Prostate gland (tissue), 2 donors: ENCODE data around the gene TSPY2.
"Not testable (repeated sequence)": the region's sequence is repeated elsewhere in the genome, so short reads cannot be mapped to it uniquely, and the experiment has no call there.

Experiments used
- POLR2AphosphoS5 ChIP-seq: sonication (generic); formaldehyde crosslinking; IDR thresholded peaks from one replicate; pipeline ENCODE4 v1.6.1; 2017; ENCODE audit warnings: antibody characterized with exemption
- TF ChIP-seq, protein P1 (sequence below), 4 experiments: fragments of 200-600 bp in 2 of 4; fragments of 450-650 bp in 2 of 4; sonication (generic) in 2 of 4; IDR thresholded peaks; 1 replicate in 3 of 4; 2 replicates in 1 of 4; pipeline ENCODE4 v1.5.1; 2016 to 2019; ENCODE audit warnings: antibody characterized with exemption in 4 of 4, mild to moderate bottlenecking in 2 of 4, moderate library complexity in 2 of 4

DNA sequence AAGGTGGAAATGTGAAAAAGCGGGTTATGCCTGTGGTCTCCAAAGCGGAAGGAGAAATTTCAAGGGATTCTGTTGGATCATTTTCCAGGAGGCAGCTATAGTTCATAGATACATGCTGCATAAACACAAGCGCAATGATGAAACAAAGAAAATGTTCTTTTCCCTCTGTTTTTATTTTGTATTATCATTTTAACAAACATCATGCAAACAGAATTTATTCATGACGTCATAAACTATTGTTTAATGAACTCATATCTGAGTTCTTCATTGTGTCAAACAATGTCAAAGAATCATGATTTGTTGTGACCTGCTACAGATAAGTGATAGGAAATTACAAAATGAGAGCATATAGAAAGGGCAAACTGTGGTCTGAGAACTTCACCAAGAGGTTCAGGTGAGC, 23.8 kb downstream of the TSPY2 start:
- TF ChIP-seq POLR2AphosphoS5: not testable (repeated sequence)
- TF ChIP-seq, protein P1, sequence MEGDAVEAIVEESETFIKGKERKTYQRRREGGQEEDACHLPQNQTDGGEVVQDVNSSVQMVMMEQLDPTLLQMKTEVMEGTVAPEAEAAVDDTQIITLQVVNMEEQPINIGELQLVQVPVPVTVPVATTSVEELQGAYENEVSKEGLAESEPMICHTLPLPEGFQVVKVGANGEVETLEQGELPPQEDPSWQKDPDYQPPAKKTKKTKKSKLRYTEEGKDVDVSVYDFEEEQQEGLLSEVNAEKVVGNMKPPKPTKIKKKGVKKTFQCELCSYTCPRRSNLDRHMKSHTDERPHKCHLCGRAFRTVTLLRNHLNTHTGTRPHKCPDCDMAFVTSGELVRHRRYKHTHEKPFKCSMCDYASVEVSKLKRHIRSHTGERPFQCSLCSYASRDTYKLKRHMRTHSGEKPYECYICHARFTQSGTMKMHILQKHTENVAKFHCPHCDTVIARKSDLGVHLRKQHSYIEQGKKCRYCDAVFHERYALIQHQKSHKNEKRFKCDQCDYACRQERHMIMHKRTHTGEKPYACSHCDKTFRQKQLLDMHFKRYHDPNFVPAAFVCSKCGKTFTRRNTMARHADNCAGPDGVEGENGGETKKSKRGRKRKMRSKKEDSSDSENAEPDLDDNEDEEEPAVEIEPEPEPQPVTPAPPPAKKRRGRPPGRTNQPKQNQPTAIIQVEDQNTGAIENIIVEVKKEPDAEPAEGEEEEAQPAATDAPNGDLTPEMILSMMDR (IDR thresholded peaks at IDR 0.05): not testable (repeated sequence)
